ENCODE data around the gene COX5B. TPM values are rescaled to one million over a fixed set of nuclear protein-coding genes. Genes with fewer than 3 reads are reported as not detected.
"Not testable (repeated sequence)": the region's sequence is repeated elsewhere in the genome, so short reads cannot be mapped to it uniquely, and the experiment has no call there.

COX5B gene
- total and polyA plus RNA-seq, 2 donors = 247 to 253 TPM

- H3K4me1 ChIP-seq (ENCODE audit: control insufficient read depth in 2 of 2, insufficient read depth in 2 of 2, low read length in 2 of 2); H3K27me3 ChIP-seq (ENCODE audit: control insufficient read depth in 2 of 2, insufficient read depth in 1 of 2, low read length in 1 of 2); H3K9me3 ChIP-seq (ENCODE audit: control insufficient read depth in 2 of 2, insufficient read depth in 1 of 2, low read length in 1 of 2); DNase-seq (ENCODE audit: low read depth in 6 of 9, low spot score in 9 of 9); H3K4me3 ChIP-seq (ENCODE audit: low read length in 2 of 2); H3K27ac ChIP-seq (ENCODE audit: low read depth in 1 of 2, low read length in 1 of 2); H3K36me3 ChIP-seq (ENCODE audit: control insufficient read depth in 2 of 2, insufficient read depth in 2 of 2, low read length in 1 of 2): not testable (repeated sequence)
- whole genome bisulfite sequencing = no CpG with 5 or more reads among the region's 8 CpGs
Measured at GRCh38 chr2:97615746-97616145, 30.1 kb upstream of the COX5B start.

- Histone ChIP-seq H3K27ac (ENCODE audit: low read depth in 1 of 2, low read length in 1 of 2) (no peak overlapping the region), H3K4me3 (ENCODE audit: low read length in 2 of 2) (no peak overlapping the region), H3K9me3 (ENCODE audit: control insufficient read depth in 2 of 2, insufficient read depth in 1 of 2, low read length in 1 of 2) (no peaks in the 10 kb centered on the region), H3K4me1 (ENCODE audit: control insufficient read depth in 2 of 2, insufficient read depth in 2 of 2, low read length in 2 of 2) (no peaks in the 10 kb centered on the region), H3K27me3 (ENCODE audit: control insufficient read depth in 2 of 2, insufficient read depth in 1 of 2, low read length in 1 of 2) (no peaks in the 10 kb centered on the region), H3K36me3 (ENCODE audit: control insufficient read depth in 2 of 2, insufficient read depth in 2 of 2, low read length in 1 of 2) (no peaks in the 10 kb centered on the region)
- no peak for DNase-seq (ENCODE audit: low read depth in 6 of 9, low spot score in 9 of 9)
- 97% methylated on average over 6 of the region's 6 CpGs for WGBS
Measured at GRCh38 chr2:97617911-97618310, 28.0 kb upstream of the COX5B start.

- 83% methylated on average over 7 of the region's 14 CpGs for WGBS
- not testable (repeated sequence) for H3K36me3 ChIP-seq (ENCODE audit: control insufficient read depth in 2 of 2, insufficient read depth in 2 of 2, low read length in 1 of 2); DNase-seq (ENCODE audit: low read depth in 6 of 9, low spot score in 9 of 9); H3K9me3 ChIP-seq (ENCODE audit: control insufficient read depth in 2 of 2, insufficient read depth in 1 of 2, low read length in 1 of 2); H3K27me3 ChIP-seq (ENCODE audit: control insufficient read depth in 2 of 2, insufficient read depth in 1 of 2, low read length in 1 of 2); H3K27ac ChIP-seq (ENCODE audit: low read depth in 1 of 2, low read length in 1 of 2); H3K4me1 ChIP-seq (ENCODE audit: control insufficient read depth in 2 of 2, insufficient read depth in 2 of 2, low read length in 2 of 2); H3K4me3 ChIP-seq (ENCODE audit: low read length in 2 of 2)
Measured at GRCh38 chr2:97618939-97619827, 26.7 kb upstream of the COX5B start.

GRCh38 chr2:97620492-97620891 lies 25.4 kb upstream of the COX5B start:
- DNase-seq (ENCODE audit: low read depth in 6 of 9, low spot score in 9 of 9); H3K4me3 ChIP-seq (ENCODE audit: low read length in 2 of 2); H3K36me3 ChIP-seq (ENCODE audit: control insufficient read depth in 2 of 2, insufficient read depth in 2 of 2, low read length in 1 of 2); H3K27ac ChIP-seq (ENCODE audit: low read depth in 1 of 2, low read length in 1 of 2); H3K4me1 ChIP-seq (ENCODE audit: control insufficient read depth in 2 of 2, insufficient read depth in 2 of 2, low read length in 2 of 2); H3K9me3 ChIP-seq (ENCODE audit: control insufficient read depth in 2 of 2, insufficient read depth in 1 of 2, low read length in 1 of 2); H3K27me3 ChIP-seq (ENCODE audit: control insufficient read depth in 2 of 2, insufficient read depth in 1 of 2, low read length in 1 of 2): not testable (repeated sequence)
- 90% methylated on average over 1 of the region's 1 CpG for WGBS

GRCh38 chr2:97622976-97623375 lies 22.9 kb upstream of the COX5B start:
- not testable (repeated sequence) for H3K27ac ChIP-seq (ENCODE audit: low read depth in 1 of 2, low read length in 1 of 2); H3K36me3 ChIP-seq (ENCODE audit: control insufficient read depth in 2 of 2, insufficient read depth in 2 of 2, low read length in 1 of 2); H3K27me3 ChIP-seq (ENCODE audit: control insufficient read depth in 2 of 2, insufficient read depth in 1 of 2, low read length in 1 of 2); H3K4me1 ChIP-seq (ENCODE audit: control insufficient read depth in 2 of 2, insufficient read depth in 2 of 2, low read length in 2 of 2); H3K9me3 ChIP-seq (ENCODE audit: control insufficient read depth in 2 of 2, insufficient read depth in 1 of 2, low read length in 1 of 2); DNase-seq (ENCODE audit: low read depth in 6 of 9, low spot score in 9 of 9); H3K4me3 ChIP-seq (ENCODE audit: low read length in 2 of 2)

GRCh38 chr2:97625354-97626048 lies 20.4 kb upstream of the COX5B start:
- not testable (repeated sequence) for H3K4me3 ChIP-seq (ENCODE audit: low read length in 2 of 2); H3K36me3 ChIP-seq (ENCODE audit: control insufficient read depth in 2 of 2, insufficient read depth in 2 of 2, low read length in 1 of 2); H3K27me3 ChIP-seq (ENCODE audit: control insufficient read depth in 2 of 2, insufficient read depth in 1 of 2, low read length in 1 of 2); H3K9me3 ChIP-seq (ENCODE audit: control insufficient read depth in 2 of 2, insufficient read depth in 1 of 2, low read length in 1 of 2); H3K4me1 ChIP-seq (ENCODE audit: control insufficient read depth in 2 of 2, insufficient read depth in 2 of 2, low read length in 2 of 2); DNase-seq (ENCODE audit: low read depth in 6 of 9, low spot score in 9 of 9); H3K27ac ChIP-seq (ENCODE audit: low read depth in 1 of 2, low read length in 1 of 2)
- 66% methylated on average over 4 of the region's 8 CpGs for WGBS

- H3K4me3 ChIP-seq (ENCODE audit: low read length in 2 of 2); DNase-seq (ENCODE audit: low read depth in 6 of 9, low spot score in 9 of 9); H3K9me3 ChIP-seq (ENCODE audit: control insufficient read depth in 2 of 2, insufficient read depth in 1 of 2, low read length in 1 of 2); H3K36me3 ChIP-seq (ENCODE audit: control insufficient read depth in 2 of 2, insufficient read depth in 2 of 2, low read length in 1 of 2); H3K27me3 ChIP-seq (ENCODE audit: control insufficient read depth in 2 of 2, insufficient read depth in 1 of 2, low read length in 1 of 2); H3K4me1 ChIP-seq (ENCODE audit: control insufficient read depth in 2 of 2, insufficient read depth in 2 of 2, low read length in 2 of 2); H3K27ac ChIP-seq (ENCODE audit: low read depth in 1 of 2, low read length in 1 of 2): not testable (repeated sequence)
- WGBS = 84% methylated on average over 8 of the region's 8 CpGs
Measured at GRCh38 chr2:97626049-97626430, 19.8 kb upstream of the COX5B start.

GRCh38 chr2:97644023-97644717 lies 1.7 kb upstream of the COX5B start:
- no peak for DNase-seq (ENCODE audit: low read depth in 6 of 9, low spot score in 9 of 9)
- no peak overlapping the region for H3K27ac ChIP-seq (ENCODE audit: low read depth in 1 of 2, low read length in 1 of 2)
- H3K9me3 ChIP-seq (ENCODE audit: control insufficient read depth in 2 of 2, insufficient read depth in 1 of 2, low read length in 1 of 2) = no peaks in the 10 kb centered on the region
- WGBS = 98% methylated on average over 4 of the region's 4 CpGs
- no peaks in the 10 kb centered on the region for H3K27me3 ChIP-seq (ENCODE audit: control insufficient read depth in 2 of 2, insufficient read depth in 1 of 2, low read length in 1 of 2)
- peaks cover 19 to 21% of the 10 kb centered on the region in 2 donors for H3K36me3 ChIP-seq (ENCODE audit: control insufficient read depth in 2 of 2, insufficient read depth in 2 of 2, low read length in 1 of 2)
- H3K4me1 ChIP-seq (ENCODE audit: control insufficient read depth in 2 of 2, insufficient read depth in 2 of 2, low read length in 2 of 2) = peaks cover 6 to 17% of the 10 kb centered on the region in 2 donors
- no peak overlapping the region for H3K4me3 ChIP-seq (ENCODE audit: low read length in 2 of 2)

GRCh38 chr2:97645112-97645694 lies 659 bp upstream of the COX5B start:
- Histone ChIP-seq H3K4me1 (ENCODE audit: control insufficient read depth in 2 of 2, insufficient read depth in 2 of 2, low read length in 2 of 2) (peaks cover 6 to 17% of the 10 kb centered on the region in 2 donors), H3K4me3 (ENCODE audit: low read length in 2 of 2) (peak overlapping the region; percentile 79 to 97), H3K9me3 (ENCODE audit: control insufficient read depth in 2 of 2, insufficient read depth in 1 of 2, low read length in 1 of 2) (no peaks in the 10 kb centered on the region), H3K27ac (ENCODE audit: low read depth in 1 of 2, low read length in 1 of 2) (peak overlapping the region; percentile 76 to 89), H3K27me3 (ENCODE audit: control insufficient read depth in 2 of 2, insufficient read depth in 1 of 2, low read length in 1 of 2) (no peaks in the 10 kb centered on the region), H3K36me3 (ENCODE audit: control insufficient read depth in 2 of 2, insufficient read depth in 2 of 2, low read length in 1 of 2) (peaks cover 27 to 28% of the 10 kb centered on the region in 2 donors)
- peak in 1 of 9 donors; percentile 5 for DNase-seq (ENCODE audit: low read depth in 6 of 9, low spot score in 9 of 9)
- 9% methylated on average over 19 of the region's 19 CpGs for WGBS

All from thymus (tissue), 11 donors.